Testis (tissue), 2 donors: ENCODE measurements around the gene C2CD4D.

Experiments
- POLR2A ChIP-seq: fragments of 450-650 bp; IDR thresholded peaks from one replicate; pipeline ENCODE4 v1.6.1; 2017; ENCODE audit warnings: antibody characterized with exemption, mild to moderate bottlenecking, moderate library complexity
- TF ChIP-seq, protein P1 (sequence below), 3 experiments: fragments of 450-650 bp in 2 of 3; fragments of 200-600 bp in 1 of 3; sonication (generic) in 1 of 3; IDR thresholded peaks; one replicate each; pipeline ENCODE4 v1.5.1; 2016 to 2019; ENCODE audit warnings: antibody characterized with exemption in 3 of 3, mild to moderate bottlenecking in 2 of 3, moderate library complexity in 1 of 3

GRCh38 chr1:151858886-151859665, 19.5 kb upstream of the C2CD4D start:
- TF ChIP-seq, protein P1, sequence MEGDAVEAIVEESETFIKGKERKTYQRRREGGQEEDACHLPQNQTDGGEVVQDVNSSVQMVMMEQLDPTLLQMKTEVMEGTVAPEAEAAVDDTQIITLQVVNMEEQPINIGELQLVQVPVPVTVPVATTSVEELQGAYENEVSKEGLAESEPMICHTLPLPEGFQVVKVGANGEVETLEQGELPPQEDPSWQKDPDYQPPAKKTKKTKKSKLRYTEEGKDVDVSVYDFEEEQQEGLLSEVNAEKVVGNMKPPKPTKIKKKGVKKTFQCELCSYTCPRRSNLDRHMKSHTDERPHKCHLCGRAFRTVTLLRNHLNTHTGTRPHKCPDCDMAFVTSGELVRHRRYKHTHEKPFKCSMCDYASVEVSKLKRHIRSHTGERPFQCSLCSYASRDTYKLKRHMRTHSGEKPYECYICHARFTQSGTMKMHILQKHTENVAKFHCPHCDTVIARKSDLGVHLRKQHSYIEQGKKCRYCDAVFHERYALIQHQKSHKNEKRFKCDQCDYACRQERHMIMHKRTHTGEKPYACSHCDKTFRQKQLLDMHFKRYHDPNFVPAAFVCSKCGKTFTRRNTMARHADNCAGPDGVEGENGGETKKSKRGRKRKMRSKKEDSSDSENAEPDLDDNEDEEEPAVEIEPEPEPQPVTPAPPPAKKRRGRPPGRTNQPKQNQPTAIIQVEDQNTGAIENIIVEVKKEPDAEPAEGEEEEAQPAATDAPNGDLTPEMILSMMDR (IDR thresholded peaks at IDR 0.05): no peak
- no peak for TF ChIP-seq POLR2A
